HUES6 (cell line): ENCODE results near the gene TMEM39B.
"Not testable (repeated sequence)": the region's sequence is repeated elsewhere in the genome, so short reads cannot be mapped to it uniquely, and the experiment has no call there.

Experiments used
- H3K27ac ChIP-seq: 2 replicates; pipeline ENCODE4 v1.7.0; 2013; ENCODE audit warnings: low read depth, mild to moderate bottlenecking, low read length, inconsistent platforms
- H3K27me3 ChIP-seq: 2 replicates; pipeline ENCODE4 v1.6.1; 2013; ENCODE audit warnings: low read length; ENCODE audit not compliant: control insufficient read depth, insufficient read depth
- H3K36me3 ChIP-seq: 2 replicates; pipeline ENCODE4 v1.6.1; 2013; ENCODE audit warnings: low read length; ENCODE audit not compliant: control insufficient read depth, insufficient read depth
- H3K4me1 ChIP-seq: 2 replicates; pipeline ENCODE4 v1.6.1; 2013; ENCODE audit warnings: low read length; ENCODE audit not compliant: control insufficient read depth, insufficient read depth
- H3K4me3 ChIP-seq: 2 replicates; pipeline ENCODE4 v1.5.1; 2013; ENCODE audit warnings: low read depth, low read length
- H3K9ac ChIP-seq: one replicate; pipeline ENCODE4 v1.6.1; 2013; ENCODE audit warnings: mild to moderate bottlenecking, low read length
- H3K9me3 ChIP-seq: 2 replicates; pipeline ENCODE4 v1.6.1; 2013; ENCODE audit warnings: low read depth, low read length; ENCODE audit not compliant: control insufficient read depth, insufficient read depth

Gene TMEM39B

GRCh38 chr1:32137111-32137510 is 64.4 kb downstream of the TMEM39B start:
- Histone ChIP-seq H3K27me3 (no peaks in the 10 kb centered on the region), H3K4me1 (no peaks in the 10 kb centered on the region), H3K4me3 (no peak overlapping the region), H3K9ac (no peak overlapping the region), H3K36me3 (0 out of 2 replicates have a peak, but pooled peaks cover 3% of the 10 kb centered on the region), H3K9me3 (no peaks in the 10 kb centered on the region), H3K27ac (no peak overlapping the region)

GRCh38 chr1:32138965-32139364 is 66.2 kb downstream of the TMEM39B start:
- Histone ChIP-seq H3K9ac (no peak overlapping the region), H3K27me3 (no peaks in the 10 kb centered on the region), H3K9me3 (no peaks in the 10 kb centered on the region), H3K36me3 (0 out of 2 replicates have a peak, but pooled peaks cover 3% of the 10 kb centered on the region), H3K27ac (no peak overlapping the region), H3K4me1 (no peaks in the 10 kb centered on the region), H3K4me3 (no peak overlapping the region)

GRCh38 chr1:32142446-32143301 is 69.9 kb downstream of the TMEM39B start:
- no peak overlapping the region for H3K27ac ChIP-seq
- H3K27me3 ChIP-seq, result no peaks in the 10 kb centered on the region
- no peak overlapping the region for H3K4me3 ChIP-seq
- no peaks in the 10 kb centered on the region for H3K9me3 ChIP-seq
- no peaks in the 10 kb centered on the region for H3K36me3 ChIP-seq
- H3K9ac ChIP-seq, result no peak overlapping the region
- no peaks in the 10 kb centered on the region for H3K4me1 ChIP-seq

- not testable (repeated sequence) for H3K27ac ChIP-seq, H3K36me3 ChIP-seq, H3K27me3 ChIP-seq, H3K4me1 ChIP-seq, H3K9me3 ChIP-seq, H3K9ac ChIP-seq, H3K4me3 ChIP-seq
Observed at GRCh38 chr1:32143302-32143695, 70.6 kb downstream of the TMEM39B start.

- Histone ChIP-seq H3K4me3 (no peak overlapping the region), H3K27me3 (no peaks in the 10 kb centered on the region), H3K4me1 (no peaks in the 10 kb centered on the region), H3K36me3 (no peaks in the 10 kb centered on the region), H3K9me3 (no peaks in the 10 kb centered on the region), H3K9ac (no peak overlapping the region), H3K27ac (no peak overlapping the region)
Observed at GRCh38 chr1:32144033-32144432, 71.3 kb downstream of the TMEM39B start.

GRCh38 chr1:32147799-32148198 is 75.1 kb downstream of the TMEM39B start:
- H3K36me3 ChIP-seq, H3K4me1 ChIP-seq, H3K9me3 ChIP-seq, H3K9ac ChIP-seq, H3K27ac ChIP-seq, H3K4me3 ChIP-seq, H3K27me3 ChIP-seq: not testable (repeated sequence)

GRCh38 chr1:32150847-32151246 is 78.1 kb downstream of the TMEM39B start:
- Histone ChIP-seq H3K36me3 (peaks cover 7% of the 10 kb centered on the region), H3K9ac (no peak overlapping the region), H3K4me1 (no peaks in the 10 kb centered on the region), H3K4me3 (no peak overlapping the region), H3K27ac (no peak overlapping the region), H3K9me3 (no peaks in the 10 kb centered on the region), H3K27me3 (no peaks in the 10 kb centered on the region)

GRCh38 chr1:32151319-32151787 is 78.6 kb downstream of the TMEM39B start:
- peaks cover 12% of the 10 kb centered on the region for H3K36me3 ChIP-seq
- no peaks in the 10 kb centered on the region for H3K27me3 ChIP-seq
- no peaks in the 10 kb centered on the region for H3K4me1 ChIP-seq
- no peak overlapping the region for H3K4me3 ChIP-seq
- H3K9me3 ChIP-seq, result no peaks in the 10 kb centered on the region
- no peak overlapping the region for H3K9ac ChIP-seq
- no peak overlapping the region for H3K27ac ChIP-seq
